Astrocyte (in vitro differentiated cells and primary cell): ENCODE data around the gene MED15. TPM values are rescaled to one million over a fixed set of nuclear protein-coding genes. Genes with fewer than 3 reads are reported as not detected.

Experiments used
- DNase-seq: peaks from one replicate; pipeline ENCODE4 v3.0.0-alpha.2; 2010; ENCODE audit warnings: low read depth
- FAIRE-seq: peaks from 2 replicates; lab custom pipeline; 2011; peaks lifted over from hg19 to GRCh38; lab: Jason Lieb, UNC
- H2AFZ ChIP-seq: 2 replicates; pipeline ENCODE4 v1.6.0; 2012; ENCODE audit warnings: low read depth, low read length, inconsistent platforms
- H3K27ac ChIP-seq: 2 replicates; pipeline ENCODE4 v1.5.1; 2011; ENCODE audit warnings: low read depth, low read length, inconsistent platforms
- H3K27me3 ChIP-seq: 2 replicates; pipeline ENCODE4 v1.6.0; 2011; ENCODE audit warnings: low read length, inconsistent platforms; ENCODE audit not compliant: insufficient read depth
- H3K36me3 ChIP-seq: 2 replicates; pipeline ENCODE4 v1.5.1; 2011; ENCODE audit warnings: low read length, inconsistent platforms; ENCODE audit not compliant: insufficient read depth
- H3K4me1 ChIP-seq: 2 replicates; pipeline ENCODE4 v1.5.1; 2011; ENCODE audit warnings: low read length, inconsistent platforms; ENCODE audit not compliant: insufficient read depth
- H3K4me2 ChIP-seq: 2 replicates; pipeline ENCODE4 v1.6.0; 2012; ENCODE audit warnings: low read length, inconsistent platforms
- H3K4me3 ChIP-seq: 2 replicates; pipeline ENCODE4 v1.5.1; 2011; ENCODE audit warnings: low read depth, mild to moderate bottlenecking, low read length, inconsistent platforms; ENCODE audit not compliant: insufficient read depth
- H3K79me2 ChIP-seq: 2 replicates; pipeline ENCODE4 v1.6.0; 2012; ENCODE audit warnings: mild to moderate bottlenecking, low read length, inconsistent platforms; ENCODE audit not compliant: insufficient read depth
- H3K9ac ChIP-seq: 2 replicates; pipeline ENCODE4 v1.6.0; 2012; ENCODE audit warnings: mild to moderate bottlenecking, low read length, inconsistent platforms
- H3K9me3 ChIP-seq: 2 replicates; pipeline ENCODE4 v1.5.1; 2012; ENCODE audit warnings: low read depth, mild to moderate bottlenecking, low read length, inconsistent platforms; ENCODE audit not compliant: insufficient read depth
- H4K20me1 ChIP-seq: 2 replicates; pipeline ENCODE4 v1.6.0; 2012; ENCODE audit warnings: low read length, inconsistent platforms; ENCODE audit not compliant: insufficient read depth
- H3K27ac Mint-ChIP-seq: one replicate; pipeline ENCODE4 v1.8.0; 2021; ENCODE audit warnings: mild to moderate bottlenecking, mixed read lengths; ENCODE audit not compliant: unreplicated experiment
- H3K27me3 Mint-ChIP-seq: one replicate; pipeline ENCODE4 v1.8.0; 2021; ENCODE audit warnings: low read depth, mixed read lengths; ENCODE audit not compliant: unreplicated experiment
- H3K36me3 Mint-ChIP-seq: one replicate; pipeline ENCODE4 v1.8.0; 2021; ENCODE audit warnings: low read depth, mixed read lengths; ENCODE audit not compliant: unreplicated experiment
- H3K4me1 Mint-ChIP-seq: one replicate; pipeline ENCODE4 v1.8.0; 2021; ENCODE audit warnings: low read depth, mixed read lengths; ENCODE audit not compliant: unreplicated experiment
- H3K4me3 Mint-ChIP-seq: one replicate; pipeline ENCODE4 v1.8.0; 2021; ENCODE audit warnings: mild to moderate bottlenecking, moderate library complexity, mixed read lengths; ENCODE audit not compliant: unreplicated experiment
- H3K9me3 Mint-ChIP-seq: one replicate; pipeline ENCODE4 v1.8.0; 2021; ENCODE audit warnings: mild to moderate bottlenecking, mixed read lengths; ENCODE audit not compliant: unreplicated experiment
- CTCF ChIP-seq: IDR thresholded peaks from 2 replicates; pipeline ENCODE4 v1.5.1; 2011; ENCODE audit warnings: low read depth, mild to moderate bottlenecking, inconsistent platforms, low read length, moderate library complexity; ENCODE audit not compliant: insufficient read depth
- EZH2 ChIP-seq: IDR thresholded peaks from 2 replicates; pipeline ENCODE4 v1.6.1; 2012; ENCODE audit warnings: mild to moderate bottlenecking, low read length, inconsistent platforms; ENCODE audit not compliant: insufficient read depth
- total RNA-seq: library from RNA; stranded (reverse); gene quantifications from 2 replicates; pipeline ENCODE4 v1.2.1, GENCODE V29; 2021

MED15 gene
- total RNA-seq, 1 donor from 2014 or later, result 153 TPM

GRCh38 chr22:20613301-20613700 lies 105.9 kb downstream of the MED15 start:
- Histone ChIP-seq H2AFZ (no peak overlapping the region), H3K36me3 (no peaks in the 10 kb centered on the region), H3K9me3 (no peaks in the 10 kb centered on the region), H3K79me2 (no peaks in the 10 kb centered on the region), H4K20me1 (no peaks in the 10 kb centered on the region), H3K27me3 (peaks cover 7% of the 10 kb centered on the region), H3K27ac (no peak overlapping the region), H3K4me2 (no peak overlapping the region), H3K4me1 (no peaks in the 10 kb centered on the region), H3K9ac (no peak overlapping the region), H3K4me3 (no peak overlapping the region)
- Mint-ChIP-seq H3K9me3 (no peaks in the 10 kb centered on the region), H3K4me3 (no peak overlapping the region), H3K36me3 (no peaks in the 10 kb centered on the region), H3K4me1 (peaks cover 10% of the 10 kb centered on the region), H3K27me3 (peaks cover 44% of the 10 kb centered on the region), H3K27ac (no peak overlapping the region)
- DNase-seq, result no peak
- no peak for FAIRE-seq
- no peak for TF ChIP-seq EZH2

- H3K36me3 ChIP-seq, result no peaks in the 10 kb centered on the region
- H3K9me3 ChIP-seq, result no peaks in the 10 kb centered on the region
- DNase-seq (no peak), FAIRE-seq (no peak)
- H3K4me2 ChIP-seq, result no peak overlapping the region
- no peak overlapping the region for H3K9ac ChIP-seq
- Mint-ChIP-seq H3K27ac (no peak overlapping the region), H3K4me3 (no peak overlapping the region), H3K27me3 (peaks cover 41% of the 10 kb centered on the region), H3K36me3 (no peaks in the 10 kb centered on the region), H3K9me3 (no peaks in the 10 kb centered on the region), H3K4me1 (peaks cover 7% of the 10 kb centered on the region)
- TF ChIP-seq CTCF (no peak), EZH2 (no peak)
- no peak overlapping the region for H3K4me3 ChIP-seq
- peaks cover 7% of the 10 kb centered on the region for H3K27me3 ChIP-seq
- H2AFZ ChIP-seq, result no peak overlapping the region
- H4K20me1 ChIP-seq, result no peaks in the 10 kb centered on the region
- H3K79me2 ChIP-seq, result no peaks in the 10 kb centered on the region
- no peak overlapping the region for H3K27ac ChIP-seq
- H3K4me1 ChIP-seq, result no peaks in the 10 kb centered on the region
These were observed 107.6 kb downstream of the MED15 start for GRCh38 chr22:20615021-20615420.

- no peak overlapping the region for H3K27ac ChIP-seq
- no peak for FAIRE-seq
- TF ChIP-seq CTCF (no peak), EZH2 (no peak)
- H3K36me3 ChIP-seq, result no peaks in the 10 kb centered on the region
- H3K79me2 ChIP-seq, result no peaks in the 10 kb centered on the region
- Mint-ChIP-seq H3K27ac (no peak overlapping the region), H3K4me3 (no peak overlapping the region), H3K9me3 (no peaks in the 10 kb centered on the region), H3K36me3 (no peaks in the 10 kb centered on the region), H3K4me1 (no peaks in the 10 kb centered on the region), H3K27me3 (peaks cover 40% of the 10 kb centered on the region)
- H3K9ac ChIP-seq, result no peak overlapping the region
- no peaks in the 10 kb centered on the region for H3K9me3 ChIP-seq
- H3K4me1 ChIP-seq, result no peaks in the 10 kb centered on the region
- no peak overlapping the region for H3K4me2 ChIP-seq
- H3K4me3 ChIP-seq, result no peak overlapping the region
- H4K20me1 ChIP-seq, result no peaks in the 10 kb centered on the region
- H3K27me3 ChIP-seq, result peaks cover 7% of the 10 kb centered on the region
- H2AFZ ChIP-seq, result no peak overlapping the region
- no peak for DNase-seq
These were observed 108.4 kb downstream of the MED15 start for GRCh38 chr22:20615533-20616450.
